ENCODE data around the gene PKP3.

The PKP3 gene

GRCh38 chr11:449889-450808 lies 56.1 kb downstream of the PKP3 start, which contains the start of gene PTDSS2:
PTDSS2 (plus strand) TSS chr11:450279; CDS start chr11:450456, 177 bp downstream.
- DNase-seq: peak; percentile 94

- peak; percentile 16 for DNase-seq
Observed at GRCh38 chr11:450809-451451, 56.9 kb downstream of the PKP3 start.

DNA sequence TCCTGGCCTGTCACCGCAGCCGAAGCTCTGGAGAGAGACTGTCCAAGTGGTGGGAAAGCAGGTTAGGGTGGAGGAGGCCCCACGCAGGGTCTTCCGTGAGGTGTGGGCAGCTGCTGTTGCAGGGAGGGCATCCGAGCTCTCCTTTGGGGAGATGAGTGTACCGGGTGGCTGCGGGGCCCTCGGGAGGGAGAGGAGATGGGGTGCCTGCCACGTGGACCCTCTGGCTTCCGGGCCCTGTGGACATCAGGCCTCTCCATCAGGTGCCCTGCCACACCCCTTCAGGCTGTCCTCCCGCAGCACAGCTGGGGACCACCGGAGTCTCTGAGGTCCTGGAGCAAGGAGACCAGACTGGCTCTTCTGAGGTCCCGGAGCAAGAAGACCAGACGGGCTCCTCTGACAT lies 57.7 kb downstream of the PKP3 start:
- DNase-seq: no peak

DNA sequence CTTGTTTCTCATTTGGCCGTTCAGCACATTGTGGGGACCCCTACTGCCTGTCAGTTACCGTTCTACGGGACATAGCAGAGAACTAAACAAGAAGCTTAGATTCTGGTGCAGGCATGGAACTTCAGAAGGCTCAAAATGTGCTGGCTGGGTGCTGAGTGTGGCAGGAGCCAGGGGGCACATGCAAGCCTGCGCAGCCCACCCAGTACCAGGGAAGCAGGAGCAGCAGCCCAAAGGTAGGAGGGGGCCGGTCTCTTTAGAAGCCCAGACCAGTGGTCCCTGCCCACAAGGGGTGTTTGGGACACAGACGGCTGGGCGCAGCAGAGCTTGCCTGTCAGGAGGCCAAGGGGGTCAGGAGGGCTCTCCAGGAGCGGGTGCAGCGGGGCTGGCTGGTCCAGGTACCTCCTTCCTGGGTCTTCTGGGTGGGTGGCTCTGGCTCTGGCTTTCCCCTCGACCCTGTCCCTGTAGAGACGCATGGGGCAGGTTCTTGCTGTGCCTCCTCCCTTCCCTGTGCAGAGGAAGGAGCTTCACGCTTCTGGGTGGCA lies 58.3 kb downstream of the PKP3 start:
- DNase-seq: no peak

- no peak for DNase-seq
Observed at GRCh38 chr11:452916-453527, 59.0 kb downstream of the PKP3 start.

DNA sequence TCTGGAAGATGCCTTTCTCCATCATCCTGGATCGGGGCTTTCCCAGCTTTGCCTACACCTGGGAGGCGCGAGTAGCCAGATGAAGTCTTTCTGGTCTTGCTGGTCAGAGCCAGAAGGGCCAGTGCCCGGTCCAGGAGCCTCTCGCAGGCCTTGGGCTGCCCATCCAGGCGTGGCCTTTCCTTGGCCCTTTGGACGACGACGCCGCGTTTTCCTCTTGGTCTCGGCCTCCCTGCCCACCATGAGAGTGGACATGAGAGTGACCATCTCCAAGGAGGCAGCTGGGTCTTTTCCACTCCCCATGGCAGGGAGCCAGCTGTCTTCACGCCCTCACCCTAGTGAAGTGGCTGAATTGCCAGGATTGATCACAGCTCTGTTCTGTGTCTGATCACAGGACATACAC lies 59.6 kb downstream of the PKP3 start:
- no peak for DNase-seq

DNA sequence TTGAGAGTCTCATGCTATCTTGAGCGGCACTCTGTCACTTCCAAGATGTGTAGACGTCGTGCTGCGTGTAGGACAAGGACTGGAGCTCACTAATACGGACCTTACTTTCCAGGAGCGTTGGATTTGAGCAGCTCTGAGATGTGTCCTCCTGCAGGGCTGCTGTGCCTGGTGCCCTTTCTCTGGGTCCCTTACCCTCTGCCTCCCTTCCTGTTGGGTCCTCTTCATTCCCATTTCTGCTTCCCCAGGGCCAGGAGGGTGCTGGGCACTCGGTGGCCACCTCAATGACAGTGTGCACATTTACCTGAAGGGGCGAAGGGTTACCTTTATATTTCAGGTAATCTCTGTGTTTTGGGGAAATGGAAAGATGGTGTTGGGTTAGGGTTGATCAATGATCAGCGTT lies 60.0 kb downstream of the PKP3 start:
- DNase-seq: no peak

All from NCI-H1092 (cell line).